ENCODE measurements around the gene HDGFL1.

- TF ChIP-seq ELF4 (IDR thresholded peaks at IDR 0.05) (no peak), ZNF384 (IDR thresholded peaks at IDR 0.05) (no peak), FOXK2 (IDR thresholded peaks at IDR 0.05) (no peak), BHLHE40 (IDR thresholded peaks at IDR 0.05; ENCODE audit: borderline replicate concordance) (no peak), FOXA1 (IDR thresholded peaks at IDR 0.05) (no peak)
Measured at GRCh38 chr6:22558288-22558882, 11.0 kb upstream of the HDGFL1 start.

All from HEK293T (cell line).